Heart right ventricle (tissue), 16 donors: ENCODE measurements around the gene PRDM8. TPM values are rescaled to one million over a fixed set of nuclear protein-coding genes. Genes with fewer than 3 reads are reported as not detected.

Experiments used
- ATAC-seq, 8 donors: fragments of 200-7000 bp; cut with Tn5 transposase; one replicate each; pipeline ENCODE4 v1.9.1; 2020; ENCODE audit warnings: mild to moderate bottlenecking in 8 of 8, moderate library complexity in 8 of 8, moderate number of reproducible peaks in 1 of 8
- DNase-seq, 2 donors: peaks; one replicate each; pipeline ENCODE4 v3.0.0-alpha.2; 2020
- H3K27ac ChIP-seq, 10 donors: fragments of 200-600 bp; sonication (generic) in 2 of 10; one replicate each; pipeline versions ENCODE4 v1.5.0 to v1.8.0; 2020 to 2022; ENCODE audit warnings: mild to moderate bottlenecking in 3 of 10
- H3K27me3 ChIP-seq, 7 donors: fragments of 200-600 bp; one replicate each; pipeline ENCODE4 v1.8.0; 2021 to 2022; ENCODE audit warnings: mild to moderate bottlenecking in 2 of 7
- H3K36me3 ChIP-seq, 9 donors: fragments of 200-600 bp; sonication (generic) in 1 of 9; one replicate each; pipeline versions ENCODE4 v1.5.0 to v1.8.0; 2020 to 2022; ENCODE audit warnings: mild to moderate bottlenecking in 2 of 9
- H3K4me1 ChIP-seq, 9 donors: fragments of 200-600 bp; sonication (generic) in 1 of 9; one replicate each; pipeline versions ENCODE4 v1.5.0 to v1.8.0; 2020 to 2022; ENCODE audit warnings: mild to moderate bottlenecking in 4 of 9
- H3K4me3 ChIP-seq, 10 donors: fragments of 200-600 bp; sonication (generic) in 2 of 10; one replicate each; pipeline versions ENCODE4 v1.5.0 to v1.8.0; 2020 to 2022; ENCODE audit warnings: mild to moderate bottlenecking in 7 of 10, moderate library complexity in 2 of 10
- H3K9me3 ChIP-seq, 11 donors: fragments of 200-600 bp in 10 of 11; sonication (generic) in 2 of 11; one replicate each; pipeline versions ENCODE4 v1.5.0 to v1.8.0; 2013 to 2022; ENCODE audit warnings: mild to moderate bottlenecking in 2 of 11, control low read depth in 1 of 11, moderate library complexity in 1 of 11
- WGBS, 2 donors: extraction: QIAGEN DNeasy Blood & Tissue Kit; methylation state at CpG; one replicate each; pipeline ENCODE4 v1.1.7; 2013; ENCODE audit warnings: inconsistent platforms in 1 of 2; 5-methylcytosine and 5-hydroxymethylcytosine counted together
- intact Hi-C, 10 donors: fragments of 100-400 bp; cut with DNase I; formaldehyde crosslinking; loops; one replicate each; pipeline versions ENCODE4 v1.11.1 to v1.14.2; 2022
- polyA plus RNA-seq, 2 donors: library from polyadenylated mRNA; stranded (reverse); fragments of 200-250 nt; gene quantifications; one replicate each; pipeline ENCODE4 v1.2.3, GENCODE V29; 2013
- total RNA-seq, 10 donors: library from RNA; stranded (reverse); fragmentation: NEBNext Ultra II Directional in 3 of 10; extraction: Animal tissue kit (Norgen Biotek cat#: 25700) in 3 of 10; gene quantifications; one replicate each; pipeline versions ENCODE4 v1.2.1 to v1.2.4, GENCODE V29; 2021 to 2023
- TF ChIP-seq, protein P1 (sequence below), 9 donors: fragments of 200-600 bp; sonication (generic) in 2 of 9; IDR thresholded peaks; one replicate each; pipeline versions ENCODE4 v1.5.0 to v1.8.0; 2021 to 2022; ENCODE audit warnings: antibody characterized with exemption in 9 of 9, mild to moderate bottlenecking in 5 of 9, moderate library complexity in 1 of 9
- donor health status: Arrhythmogenic right ventricular cardiomyopathy.
- donor health status: ischemic (EF 13 %, LVEDD 7.1; RV severe dilation, severe dysfunction).
- donor health status: healthy with polysubstance abuse.
- donor health status: DM: no; HTN: yes; CAD: no.
- donor health status: DM: no; HTN: no; CAD: no.
- donor health status: ischemic (EF 25% LVEDD 6.9; RV normal size, moderate dysfunction).
- donor health status: ischemic (EF 25% LVEDD 5.7; RV mildly dilated, moderate dysfunction).
- donor health status: healthy.
- donor health status: DM: yes; HTN: yes; CAD: no.
- donor health status: Ischemic cardiomyopathy.
- donor health status: ischemic (EF 35%, LVEDD 5.7; RV mildly dilated, moderate dysfunction).
- donor health status: nonischemic (EF 11% LVEDD 7.7; RV severe dilation, severe dysfunction).
- donor health status: DM: yes; HTN: yes; CAD: no.
- donor health status: PGD.
- donor health status: ischemic (EF 29% LVEDD 5.4; RV normal size, mild dysfunction).
- donor health status: nonischemic (EF 23%, LVEDD 6.1; RV moderate dilation, normal function).

The PRDM8 gene
- total and polyA plus RNA-seq, 12 donors, result 0.23 to 1.9 (median 0.67) TPM

DNA sequence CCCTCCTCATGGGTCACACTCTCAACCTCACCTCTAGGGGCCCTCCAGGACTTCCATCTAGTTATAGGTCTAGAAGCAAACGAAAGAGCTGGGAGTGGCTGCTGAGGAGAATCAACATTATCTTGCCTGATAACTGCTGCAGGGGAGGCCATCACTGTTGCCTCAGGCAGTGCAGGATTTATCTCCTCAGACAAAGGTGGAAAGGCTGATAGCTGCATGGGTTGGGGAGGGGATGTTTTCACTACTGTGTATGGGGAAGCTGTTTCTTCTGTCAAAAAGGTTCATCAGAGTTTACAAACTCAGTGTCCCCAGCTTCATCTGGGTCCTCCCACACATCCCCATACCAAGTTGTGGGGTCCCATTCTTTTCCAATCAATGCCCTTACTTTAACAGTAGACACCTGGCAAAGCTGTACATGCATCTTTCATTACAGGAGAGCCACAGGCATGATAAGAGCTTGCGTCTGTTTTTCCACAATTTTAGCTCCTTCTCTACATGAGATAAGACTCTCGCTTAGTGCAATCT, 17.6 kb upstream of the PRDM8 start:
- no peak for ATAC-seq
- 59 to 64% methylated on average over 3 of the region's 3 CpGs for WGBS, 2 donors
- Histone ChIP-seq H3K4me1 (peaks cover 0 to 24% (median 20%) of the 10 kb centered on the region in 9 donors), H3K9me3 (peaks cover 0 to 29% (median 13%) of the 10 kb centered on the region in 11 donors), H3K27me3 (peaks cover 0 to 21% (median 0%) of the 10 kb centered on the region in 7 donors), H3K27ac (no peak overlapping the region), H3K4me3 (no peak overlapping the region), H3K36me3 (no peaks in the 10 kb centered on the region)
- TF ChIP-seq, protein P1, sequence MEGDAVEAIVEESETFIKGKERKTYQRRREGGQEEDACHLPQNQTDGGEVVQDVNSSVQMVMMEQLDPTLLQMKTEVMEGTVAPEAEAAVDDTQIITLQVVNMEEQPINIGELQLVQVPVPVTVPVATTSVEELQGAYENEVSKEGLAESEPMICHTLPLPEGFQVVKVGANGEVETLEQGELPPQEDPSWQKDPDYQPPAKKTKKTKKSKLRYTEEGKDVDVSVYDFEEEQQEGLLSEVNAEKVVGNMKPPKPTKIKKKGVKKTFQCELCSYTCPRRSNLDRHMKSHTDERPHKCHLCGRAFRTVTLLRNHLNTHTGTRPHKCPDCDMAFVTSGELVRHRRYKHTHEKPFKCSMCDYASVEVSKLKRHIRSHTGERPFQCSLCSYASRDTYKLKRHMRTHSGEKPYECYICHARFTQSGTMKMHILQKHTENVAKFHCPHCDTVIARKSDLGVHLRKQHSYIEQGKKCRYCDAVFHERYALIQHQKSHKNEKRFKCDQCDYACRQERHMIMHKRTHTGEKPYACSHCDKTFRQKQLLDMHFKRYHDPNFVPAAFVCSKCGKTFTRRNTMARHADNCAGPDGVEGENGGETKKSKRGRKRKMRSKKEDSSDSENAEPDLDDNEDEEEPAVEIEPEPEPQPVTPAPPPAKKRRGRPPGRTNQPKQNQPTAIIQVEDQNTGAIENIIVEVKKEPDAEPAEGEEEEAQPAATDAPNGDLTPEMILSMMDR (IDR thresholded peaks at IDR 0.05), result no peak
- DNase-seq, result no peak
- intact Hi-C loops, result loop anchor here in 5 of 10 donors (5.0 to 10.0 kb wide), 4 partner anchors 45 to 265 kb away; partner anchors contain the start of genes ANTXR2 (in 2 of the 5) and CFAP299 (in 1 of the 5)

DNA sequence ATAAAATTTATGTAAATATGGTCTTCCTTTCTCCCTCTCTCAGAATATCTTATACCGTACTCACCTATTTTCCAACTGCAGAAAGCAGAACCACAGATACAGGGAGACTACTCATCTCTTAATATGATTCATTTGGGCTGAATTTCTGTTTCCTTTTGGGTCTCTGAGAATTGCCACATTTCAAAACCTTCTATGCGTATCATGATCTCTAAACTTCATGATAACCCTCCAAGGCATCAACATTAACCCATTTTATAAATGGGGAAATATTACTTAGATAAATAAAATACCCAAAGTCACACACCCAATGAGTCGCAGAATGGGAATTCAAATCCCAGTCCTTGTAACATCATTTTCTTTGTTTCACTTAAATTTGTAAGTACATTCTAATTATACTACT, 16.6 kb upstream of the PRDM8 start:
- peaks cover 0 to 31% (median 10%) of the 10 kb centered on the region in 7 donors for H3K27me3 ChIP-seq
- TF ChIP-seq, protein P1 (IDR thresholded peaks at IDR 0.05), result no peak
- H3K36me3 ChIP-seq, result no peaks in the 10 kb centered on the region
- intact Hi-C loops, result loop anchor here in 5 of 10 donors (5.0 to 10.0 kb wide), 4 partner anchors 46 to 266 kb away; partner anchors contain the start of genes ANTXR2 (in 2 of the 5) and CFAP299 (in 1 of the 5)
- DNase-seq, result no peak
- peaks cover 0 to 29% (median 13%) of the 10 kb centered on the region in 11 donors for H3K9me3 ChIP-seq
- no peak for ATAC-seq
- H3K27ac ChIP-seq, result no peak overlapping the region
- H3K4me1 ChIP-seq, result peaks cover 3 to 34% (median 28%) of the 10 kb centered on the region in 9 donors
- no peak overlapping the region for H3K4me3 ChIP-seq
- WGBS, 2 donors, result 70 to 83% methylated on average over 3 of the region's 3 CpGs

DNA sequence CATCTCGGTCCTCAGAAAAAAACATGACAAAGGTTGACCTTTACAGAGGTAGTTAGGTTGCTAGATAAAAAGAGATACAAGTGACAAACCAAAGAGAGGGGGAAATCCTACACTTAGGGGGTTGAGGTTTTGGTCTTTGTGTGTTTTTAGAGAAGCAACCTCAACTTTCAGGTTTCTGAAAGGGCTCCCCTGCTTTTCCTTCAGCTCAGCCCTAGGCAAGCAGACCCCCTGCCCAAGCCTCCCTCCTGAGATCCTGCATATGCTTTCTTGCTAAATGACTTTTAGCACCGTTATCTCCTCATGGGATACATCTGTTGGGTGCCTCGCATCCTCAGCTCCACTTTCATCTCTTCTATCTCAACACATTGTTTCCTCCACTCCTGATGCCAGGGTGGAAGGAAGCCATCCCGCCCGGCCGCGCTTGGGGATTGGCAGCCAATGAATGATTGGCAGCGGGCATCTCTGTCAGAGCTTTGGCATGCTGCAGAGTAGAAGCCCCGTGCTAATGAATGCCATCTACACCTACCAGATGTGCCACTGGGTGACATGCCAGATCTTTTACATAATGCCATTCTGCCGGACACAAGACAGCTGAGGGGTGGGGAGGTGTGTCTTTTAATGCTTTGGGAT, 15.0 kb upstream of the PRDM8 start:
- intact Hi-C loops, result loop anchor here in 5 of 10 donors (5.0 to 10.0 kb wide), 4 partner anchors 48 to 268 kb away; partner anchors contain the start of genes ANTXR2 (in 2 of the 5) and CFAP299 (in 1 of the 5)

More for the DNA sequence above, 15.0 kb upstream of the PRDM8 start:
- Histone ChIP-seq H3K4me3 (peak overlapping the region in 1 of 10 donors; percentile 80), H3K4me1 (peaks cover 3 to 38% (median 29%) of the 10 kb centered on the region in 9 donors), H3K36me3 (no peaks in the 10 kb centered on the region), H3K9me3 (peaks cover 0 to 26% (median 13%) of the 10 kb centered on the region in 11 donors), H3K27me3 (peaks cover 0 to 46% (median 26%) of the 10 kb centered on the region in 7 donors), H3K27ac (no peak overlapping the region)
- TF ChIP-seq, protein P1 (IDR thresholded peaks at IDR 0.05), result no peak
- DNase-seq, result no peak
- ATAC-seq, result no peak
- 19 to 24% methylated on average over 10 of the region's 10 CpGs for WGBS, 2 donors
